NCI-H187 (cell line): ENCODE results near the gene NEU2.

Source experiments
- DNase-seq, 2 experiments: peaks; one replicate each; lab custom pipeline; 2025; lab: John Stamatoyannopoulos, UW

The NEU2 gene

GRCh38 chr2:233032551-233033320 is at the start of gene NEU2:
Gene NEU2 (plus strand): TSS chr2:233032672. CDS start chr2:233032672, 0 bp downstream.
- DNase-seq, result no peak

- no peak for DNase-seq
Observed at GRCh38 chr2:232982926-232983668, 49.4 kb upstream of the NEU2 start.

- DNase-seq, result no peak
Observed at GRCh38 chr2:232983669-232984140, 48.8 kb upstream of the NEU2 start.

DNA sequence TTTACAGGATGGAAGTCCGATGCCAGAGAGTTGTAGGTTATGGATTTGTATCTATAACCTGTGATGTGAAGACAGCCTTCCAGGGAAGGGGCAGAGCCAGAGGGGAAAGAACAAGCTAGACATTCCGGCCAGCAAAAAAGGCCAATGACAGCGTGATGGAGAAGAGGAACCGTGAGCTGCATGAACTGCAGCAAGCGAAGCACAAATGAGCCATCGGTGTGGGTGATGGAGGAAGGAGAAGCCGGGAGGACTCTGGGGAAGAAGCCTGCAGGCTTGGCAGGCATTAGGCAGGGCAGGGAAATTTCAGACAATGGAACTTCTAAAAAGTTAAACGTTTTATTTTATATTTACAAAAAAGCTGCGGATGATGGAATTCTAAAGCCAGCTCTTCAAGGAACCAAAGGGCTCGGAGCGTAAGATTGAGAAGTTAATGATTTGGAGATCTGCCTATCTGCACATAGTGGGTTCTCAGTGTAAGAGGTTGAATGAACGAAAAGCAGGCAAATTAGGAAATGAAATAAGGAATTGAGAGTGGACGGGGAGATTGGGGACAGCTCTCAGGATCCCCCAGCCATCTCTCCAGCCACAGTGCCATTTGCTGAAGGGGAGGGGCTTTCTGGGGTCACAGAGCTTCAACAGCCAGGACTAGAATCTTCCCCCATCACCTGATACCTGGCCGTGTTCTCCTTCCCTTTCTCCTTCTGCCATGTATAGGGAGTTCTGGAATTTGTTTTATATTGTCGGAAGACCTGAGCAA is 47.8 kb upstream of the NEU2 start:
- no peak for DNase-seq

- no peak for DNase-seq
Observed at GRCh38 chr2:232986155-232986554, 46.3 kb upstream of the NEU2 start.

DNA sequence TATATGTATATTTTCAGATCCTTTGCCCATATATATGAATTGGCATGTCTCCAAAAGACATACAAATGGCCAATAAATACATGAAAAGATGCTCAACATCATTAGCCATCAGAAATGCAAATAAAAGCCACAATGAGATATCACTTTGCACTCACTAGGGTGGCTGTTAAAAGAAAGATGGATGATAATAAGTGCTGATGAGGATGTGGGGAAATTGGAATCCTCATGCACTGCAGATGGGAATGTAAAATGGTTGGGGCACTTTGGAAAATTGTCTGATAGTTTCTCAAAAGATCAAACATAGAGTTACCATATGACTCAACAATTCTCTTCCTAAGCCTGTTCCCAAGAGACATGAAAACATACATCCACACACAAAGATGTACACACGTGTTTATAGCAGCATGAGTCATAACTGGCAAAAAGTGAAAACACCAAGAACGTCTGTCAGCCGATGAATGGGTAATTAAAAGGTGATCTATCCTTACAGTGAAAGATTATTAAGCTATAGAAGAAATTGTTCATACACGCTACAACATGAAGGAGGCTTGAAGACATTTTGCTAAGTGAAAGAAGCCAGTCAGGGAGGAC is 39.1 kb upstream of the NEU2 start:
- no peak for DNase-seq

- no peak for DNase-seq
Observed at GRCh38 chr2:232994446-232994845, 38.0 kb upstream of the NEU2 start.

DNA sequence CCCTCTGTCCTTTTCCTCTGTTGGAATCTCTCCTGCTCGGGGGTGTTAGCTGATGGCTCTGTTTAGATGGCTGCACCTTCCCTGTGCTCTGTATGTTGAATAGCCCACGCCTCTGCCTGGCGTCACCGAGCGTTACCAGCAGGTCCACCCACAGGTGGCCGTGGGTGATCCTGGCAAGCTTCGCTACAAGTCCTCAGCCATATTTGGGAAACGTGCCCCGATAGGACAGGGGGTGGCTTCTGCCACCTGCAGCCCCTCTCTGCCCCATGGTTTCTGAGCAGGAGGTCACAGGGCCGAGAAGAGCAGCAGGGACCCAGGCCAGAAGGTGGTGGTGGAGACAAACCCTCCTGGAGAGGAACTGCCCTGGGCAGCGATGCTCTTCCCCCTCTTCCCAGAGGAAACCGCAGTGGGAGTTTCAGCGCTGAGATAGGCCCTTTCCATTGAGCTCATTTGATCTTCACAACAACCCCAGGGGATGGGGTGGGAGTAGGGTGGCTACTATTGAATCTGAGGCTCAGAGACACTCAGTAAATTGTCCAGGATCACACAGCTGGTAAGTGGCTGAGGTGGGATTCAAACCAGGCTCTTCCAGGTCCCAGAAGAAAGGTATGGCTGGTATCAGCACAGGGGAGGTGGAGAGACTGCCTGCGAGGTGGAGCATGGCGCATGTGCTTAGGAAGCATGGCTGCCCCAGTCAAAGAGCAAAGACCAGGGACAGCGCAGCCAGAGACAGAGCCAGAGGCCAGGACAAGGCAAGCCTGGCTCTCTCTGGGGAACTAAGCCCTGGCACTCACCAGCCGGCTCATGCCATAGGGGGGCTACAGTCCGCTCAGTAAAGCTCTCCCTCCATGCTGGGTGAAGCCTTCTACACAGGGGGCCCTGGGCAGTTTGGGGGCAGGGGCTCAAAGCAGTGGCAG is 34.5 kb upstream of the NEU2 start:
- DNase-seq, result no peak

GRCh38 chr2:232998666-232998985 is 33.8 kb upstream of the NEU2 start:
- DNase-seq, result no peak

DNA sequence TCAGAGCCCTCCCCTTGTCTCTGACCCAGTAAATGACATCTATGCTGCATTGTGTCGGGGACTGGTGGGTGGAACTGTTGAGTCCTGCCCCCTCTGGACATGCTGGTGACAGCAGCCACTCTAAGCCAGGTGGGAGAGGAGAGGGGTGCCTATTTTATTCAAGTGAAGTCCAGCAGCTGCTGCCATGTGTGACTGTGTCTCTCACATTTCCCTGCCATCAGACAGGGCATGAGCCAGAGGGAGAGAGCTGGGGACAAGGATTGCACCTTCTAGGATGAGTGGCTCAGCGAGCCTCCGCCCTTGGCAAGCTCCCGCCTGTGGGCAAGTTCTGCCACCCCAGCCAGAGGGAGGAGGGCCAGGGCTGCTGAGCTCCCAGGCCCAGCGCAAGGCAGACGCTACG is 33.1 kb upstream of the NEU2 start:
- no peak for DNase-seq

DNA sequence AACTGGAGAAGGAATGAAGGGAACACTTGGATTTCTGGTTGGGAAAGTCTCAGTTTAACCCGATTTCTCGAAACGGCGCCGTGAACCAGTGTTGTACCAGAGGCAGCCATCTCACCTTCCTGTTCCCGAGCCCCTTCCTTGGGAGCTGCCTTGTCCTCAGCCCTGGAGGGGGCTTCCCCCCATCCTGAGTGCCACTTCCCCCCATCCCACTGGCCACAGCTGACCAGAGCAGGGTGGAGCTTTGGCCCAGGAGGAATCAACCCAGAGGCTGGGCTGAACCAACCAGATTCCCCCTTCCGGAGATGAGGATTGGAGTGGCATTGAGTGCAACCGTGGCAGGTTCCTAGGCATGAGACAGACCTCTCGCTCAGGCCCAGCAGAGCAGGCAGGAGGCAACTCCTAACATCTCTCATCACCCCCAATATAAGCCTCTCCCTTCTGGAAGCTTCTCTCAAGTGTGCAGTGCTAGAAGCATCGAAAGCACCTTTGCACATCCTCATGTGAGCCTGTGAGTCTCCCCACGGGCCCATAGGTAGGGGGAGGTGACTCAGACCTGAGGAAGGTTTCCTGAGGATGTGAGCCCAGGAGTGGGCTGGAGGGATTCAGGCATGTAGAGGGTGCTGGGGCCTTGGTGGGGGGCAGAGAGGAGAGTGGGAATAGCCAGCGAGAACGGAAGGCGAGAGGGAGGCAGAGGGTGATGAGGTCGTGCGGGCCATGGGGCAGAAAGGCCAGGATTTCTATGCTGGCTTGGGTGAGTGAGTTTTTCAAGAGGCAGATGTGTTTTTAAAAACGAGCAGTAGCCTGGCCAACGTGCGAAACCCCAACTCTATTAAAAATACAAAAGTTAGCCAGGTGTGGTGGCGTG is 31.4 kb upstream of the NEU2 start:
- DNase-seq, result no peak

- DNase-seq, result no peak
Observed at GRCh38 chr2:233002829-233003657, 29.4 kb upstream of the NEU2 start.

DNA sequence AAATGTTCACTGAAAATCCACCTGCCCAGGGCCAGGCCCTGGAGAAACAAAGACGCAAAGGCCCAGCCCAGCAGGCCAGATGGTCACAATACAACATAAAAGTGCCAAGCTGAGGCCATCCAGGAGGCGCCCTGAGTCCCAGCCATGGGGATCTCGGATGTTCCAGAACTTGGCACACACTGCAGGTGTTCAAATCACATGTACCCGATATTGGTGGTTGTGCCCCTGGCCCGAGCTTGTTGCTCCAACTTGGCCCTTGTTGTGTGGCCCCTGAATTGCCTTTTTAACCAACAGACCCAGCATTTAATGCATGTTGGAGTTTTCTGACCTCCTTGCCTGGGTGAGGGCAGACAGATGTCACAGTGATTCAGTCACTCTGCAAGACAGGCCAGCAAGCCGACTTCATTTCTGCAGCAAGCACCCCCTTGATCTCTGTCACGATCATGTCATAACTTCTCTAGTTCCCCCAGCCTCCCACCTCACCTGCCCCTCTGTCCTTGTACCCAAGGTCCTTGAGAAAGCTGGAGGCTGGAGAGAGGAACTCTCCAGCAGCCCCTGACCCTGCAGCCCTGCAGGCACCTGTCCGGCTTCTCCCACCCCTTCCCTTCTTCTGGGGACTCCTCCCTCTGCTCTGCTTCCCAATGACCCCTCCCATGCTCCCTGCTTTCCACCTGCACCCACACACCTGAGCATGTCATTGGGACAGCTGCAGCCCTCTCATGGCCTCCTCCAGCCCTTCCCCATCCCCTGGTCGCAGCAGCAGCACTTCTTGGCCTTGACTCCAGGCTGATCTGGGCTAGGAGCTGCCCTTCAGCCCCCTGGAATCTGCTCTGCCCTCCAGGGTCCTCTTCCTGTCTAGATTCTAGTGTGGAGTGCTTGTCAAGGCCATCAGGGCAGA is 28.6 kb upstream of the NEU2 start:
- DNase-seq, result no peak

GRCh38 chr2:233005096-233005495 is 27.4 kb upstream of the NEU2 start:
- DNase-seq, result no peak

DNA sequence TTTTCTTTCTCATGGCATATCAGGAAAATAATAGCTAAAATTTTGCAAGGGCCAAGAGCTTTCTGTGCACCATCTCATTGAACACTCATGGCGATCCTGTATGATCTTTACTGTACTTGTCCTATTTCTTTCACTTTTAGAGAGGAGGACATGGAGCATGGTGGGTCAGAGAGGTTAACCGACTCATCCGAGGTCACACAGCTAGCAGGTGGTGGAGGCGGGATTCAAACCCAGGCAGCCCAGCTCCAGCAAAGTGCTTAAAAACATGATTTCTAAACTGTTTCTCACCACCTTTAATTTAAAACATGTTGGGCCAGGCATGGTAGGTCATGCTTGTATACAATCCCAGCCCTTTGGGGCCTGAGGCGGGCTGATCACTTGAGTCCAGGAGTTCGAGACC is 25.8 kb upstream of the NEU2 start:
- no peak for DNase-seq

DNA sequence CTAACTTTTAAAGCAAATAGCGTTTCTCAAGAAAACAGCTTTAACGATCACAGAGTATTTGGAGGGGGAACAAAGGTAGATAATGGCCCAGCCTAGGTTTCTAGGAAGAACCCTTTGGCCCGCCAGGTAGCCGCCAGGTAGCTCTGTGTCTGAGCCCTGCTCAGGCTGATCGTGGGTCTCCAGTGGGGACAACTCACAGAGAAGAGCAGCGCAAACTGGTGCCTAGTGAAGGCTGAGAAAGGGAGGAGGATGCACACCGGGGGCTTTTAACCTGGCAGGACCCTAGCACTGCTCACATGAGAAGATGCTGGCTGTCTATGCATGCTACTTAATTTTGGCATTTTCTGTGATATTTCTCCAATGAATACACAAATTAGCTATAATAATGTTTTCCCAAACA is 25.2 kb upstream of the NEU2 start:
- no peak for DNase-seq

DNA sequence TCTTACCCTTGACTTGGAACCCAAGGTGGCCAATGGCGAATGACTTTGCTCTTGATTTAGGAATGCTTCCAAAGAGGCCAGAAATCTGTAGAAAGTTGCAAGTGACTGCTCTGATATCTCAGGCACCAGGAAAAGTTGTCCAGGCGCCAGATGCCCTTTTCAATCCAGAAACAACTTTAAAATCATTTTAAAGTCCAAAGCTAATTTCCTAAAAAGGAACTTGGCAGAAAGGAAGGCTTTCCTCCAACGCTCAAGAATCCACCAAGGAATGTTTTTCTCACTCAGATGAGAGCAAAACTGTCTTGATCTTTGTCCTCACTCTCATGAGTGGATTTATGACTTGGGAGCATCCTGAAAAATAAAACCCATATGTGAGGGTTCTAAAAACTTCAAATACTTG is 24.7 kb upstream of the NEU2 start:
- no peak for DNase-seq

DNA sequence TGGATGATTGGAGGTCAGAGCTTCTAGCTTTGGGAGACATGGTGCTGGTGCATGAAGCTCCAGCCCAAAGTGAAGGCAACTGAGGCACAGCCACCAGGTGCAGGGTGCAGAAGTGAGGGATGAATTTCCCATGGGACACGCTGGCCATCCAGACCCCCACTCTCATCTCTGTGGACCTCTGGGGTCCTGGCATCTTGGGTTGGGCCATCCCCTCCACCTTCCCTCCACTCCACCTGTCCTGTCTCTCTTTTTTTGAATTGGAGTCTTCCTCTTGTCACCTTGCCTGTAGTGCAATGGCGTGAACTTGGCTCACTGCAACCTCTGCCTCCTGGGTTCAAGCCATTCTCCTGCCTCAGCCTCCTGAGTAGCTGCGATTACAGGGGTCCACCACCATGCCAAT is 22.8 kb upstream of the NEU2 start:
- DNase-seq, result no peak
